GM12878 (cell line): ENCODE measurements around the gene KLF6. TPM values are rescaled to one million over a fixed set of nuclear protein-coding genes. Genes with fewer than 3 reads are reported as not detected.

Experiments
- ATAC-seq: fragments of 200-7000 bp; cut with Tn5 transposase; 3 replicates; pipeline ENCODE4 v1.9.1; 2020; ENCODE audit warnings: mild to moderate bottlenecking, moderate library complexity
- BruUV-seq: library from RNA; stranded (reverse); fragments of 400-500 nt; replicated peaks from 2 replicates; lab custom pipeline; 2021; lab: Mats Ljungman, UMichigan
- CTCF ChIA-PET: fragments of 300-600 bp; sonication (Branson Sonifier 250); formaldehyde crosslinking; extraction: SDS; loops from one replicate; lab custom pipeline; 2021; ENCODE audit warnings: inconsistent platforms; lab: Yijun Ruan, JAX
- POLR2A ChIA-PET: fragments of 350-600 bp; formaldehyde crosslinking; extraction: SDS; loops from one replicate; lab custom pipeline; 2021; ENCODE audit warnings: inconsistent platforms; lab: Charles Lee
- RAD21 ChIA-PET: fragments of 300-600 bp; sonication (Branson Sonifier 250); formaldehyde crosslinking; loops from one replicate; lab custom pipeline; 2023; ENCODE audit warnings: antibody characterized with exemption; ENCODE audit not compliant: unreplicated experiment; lab: Charles Lee
- SMC1A ChIA-PET: fragments of 300-600 bp; sonication (Branson Sonifier 250); formaldehyde crosslinking; loops from one replicate; lab custom pipeline; 2023; ENCODE audit not compliant: unreplicated experiment, uncharacterized antibody; lab: Charles Lee
- DNase-seq: peaks from one replicate; pipeline ENCODE4 v3.0.0-alpha.2; 2011; ENCODE audit warnings: low read depth, low spot score
- FAIRE-seq: peaks from 3 replicates; lab custom pipeline; 2011; peaks lifted over from hg19 to GRCh38; lab: Jason Lieb, UNC
- H2AFZ ChIP-seq: 2 replicates; pipeline ENCODE4 v1.6.0; 2011; ENCODE audit warnings: low read depth, low read length, control low read depth; ENCODE audit not compliant: control insufficient read depth
- H3K27ac ChIP-seq: 2 replicates; pipeline ENCODE4 v1.5.1; 2011; ENCODE audit warnings: control low read depth; ENCODE audit not compliant: control insufficient read depth, insufficient read depth
- H3K27me3 ChIP-seq, 2 experiments: replicated peaks in 1 of 2; 2 replicates each; pipeline versions ENCODE4 v1.6.0 to v1.6.1; 2011; ENCODE audit warnings: low read length in 1 of 2; ENCODE audit not compliant: control insufficient read depth in 2 of 2, insufficient read depth in 2 of 2
- H3K36me3 ChIP-seq, 2 experiments: 2 replicates each; pipeline ENCODE4 v1.5.1; 2011; ENCODE audit warnings: low read length in 1 of 2; ENCODE audit not compliant: control insufficient read depth in 2 of 2, insufficient read depth in 2 of 2
- H3K4me1 ChIP-seq: 2 replicates; pipeline ENCODE4 v1.6.1; 2011; ENCODE audit warnings: mild to moderate bottlenecking, low read length, moderate library complexity, mixed read lengths; ENCODE audit not compliant: control insufficient read depth, insufficient read depth
- H3K4me2 ChIP-seq: 2 replicates; pipeline ENCODE4 v1.6.0; 2011; ENCODE audit warnings: control low read depth; ENCODE audit not compliant: control insufficient read depth, insufficient read depth
- H3K4me3 ChIP-seq: fragments of 200-600 bp; sonication (generic); 2 replicates; pipeline ENCODE4 v1.5.1; 2016
- H3K79me2 ChIP-seq: 2 replicates; pipeline ENCODE4 v1.6.0; 2011; ENCODE audit warnings: low read length; ENCODE audit not compliant: control insufficient read depth, insufficient read depth
- H3K9ac ChIP-seq: 2 replicates; pipeline ENCODE4 v1.8.0; 2011; ENCODE audit warnings: low read length, control low read depth, mixed read lengths; ENCODE audit not compliant: control insufficient read depth, insufficient read depth
- H3K9me3 ChIP-seq: replicated peaks from 3 replicates; pipeline ENCODE4 v1.5.1; 2011; ENCODE audit warnings: mild to moderate bottlenecking, low read length; ENCODE audit not compliant: control insufficient read depth, insufficient read depth
- H4K20me1 ChIP-seq: 2 replicates; pipeline ENCODE4 v1.6.0; 2011; ENCODE audit not compliant: control insufficient read depth, insufficient read depth
- ASH2L ChIP-seq: fragments of 300-600, 200-600 bp; sonication (generic); IDR thresholded peaks from 2 replicates; pipeline ENCODE4 v1.6.1; 2017; ENCODE audit warnings: low read depth, mild to moderate bottlenecking, borderline replicate concordance
- CREB1 ChIP-seq: IDR thresholded peaks from 2 replicates; pipeline ENCODE4 v1.6.1; 2012; ENCODE audit warnings: low read depth, mild to moderate bottlenecking, inconsistent platforms
- E2F8 ChIP-seq: fragments of 450-650 bp; IDR thresholded peaks from 2 replicates; pipeline ENCODE4 v1.6.1; 2018; ENCODE audit warnings: mild to moderate bottlenecking, low read depth, moderate library complexity; ENCODE audit not compliant: partially characterized antibody
- HCFC1 ChIP-seq: fragments of 150-350 bp; IDR thresholded peaks from 2 replicates; pipeline ENCODE4 v1.6.1; 2014; ENCODE audit warnings: low read length
- MTA3 ChIP-seq: IDR thresholded peaks from 2 replicates; pipeline ENCODE4 v1.6.1; 2012; ENCODE audit warnings: low read length, inconsistent platforms, borderline replicate concordance
- NR2C2 ChIP-seq: IDR thresholded peaks from 2 replicates; pipeline ENCODE4 v1.6.1; 2011; ENCODE audit warnings: borderline replicate concordance, low read depth; ENCODE audit not compliant: control insufficient read depth, insufficient read length
- SMAD1 ChIP-seq: fragments of 450-650 bp; IDR thresholded peaks from 2 replicates; pipeline ENCODE4 v1.6.1; 2018; ENCODE audit warnings: mild to moderate bottlenecking, low read depth; ENCODE audit not compliant: partially characterized antibody
- SPI1 ChIP-seq: IDR thresholded peaks from 2 replicates; pipeline ENCODE4 v1.6.1; 2011; ENCODE audit warnings: low read depth, mild to moderate bottlenecking, low read length, moderate library complexity, borderline replicate concordance; ENCODE audit not compliant: insufficient read depth
- SRF ChIP-seq, 2 experiments: IDR thresholded peaks; 2 replicates each; pipeline ENCODE4 v1.6.1; 2011; ENCODE audit warnings: low read depth in 2 of 2, low read length in 2 of 2, mild to moderate bottlenecking in 1 of 2, moderate library complexity in 1 of 2
- SUPT20H ChIP-seq: IDR thresholded peaks from 2 replicates; pipeline ENCODE4 v1.6.1; 2011; ENCODE audit warnings: low read depth, mild to moderate bottlenecking, low read length, moderate library complexity, borderline replicate concordance; ENCODE audit not compliant: control insufficient read depth
- ZNF687 ChIP-seq: fragments of 450-650 bp; IDR thresholded peaks from 2 replicates; pipeline ENCODE4 v1.6.1; 2017; ENCODE audit warnings: mild to moderate bottlenecking, moderate library complexity
- WGBS: methylation state at CpG from one replicate; pipeline ENCODE4 v1.1.6; 2016; ENCODE audit warnings: low lambda C conversion rate; ENCODE audit not compliant: insufficient replicate concordance, insufficient coverage; ENCODE audit errors: missing lambda C conversion rate; 5-methylcytosine and 5-hydroxymethylcytosine counted together
- in situ Hi-C: fragments of 300-500 bp; cut with MboI; formaldehyde crosslinking; loops from 9 replicates; pipeline ENCODE4 v1.14.3; 2018; ENCODE audit warnings: mixed read lengths
- intact Hi-C: fragments of 100-400 bp; cut with micrococcal nuclease; formaldehyde crosslinking; loops from one replicate; pipeline ENCODE4 v1.14.2; 2022; ENCODE audit not compliant: unreplicated experiment
- polyA plus RNA-seq, 11 experiments: library from polyadenylated mRNA; depleted of rRNA in 4 of 11; unstranded in 6 of 11; stranded (reverse) in 5 of 11; fragments of >200 nt; fragmentation: Nextera tagmentation in 4 of 11; fragmentation: Illumina TruSeq in 1 of 11; extraction: Ambion mirVana in 4 of 11; extraction: Trizol in 1 of 11; gene quantifications; 1 replicate in 1 of 11; 2 replicates in 10 of 11; pipeline versions ENCODE4 v1.2.1 to v1.2.3, GENCODE V29; 2011 to 2016; ENCODE audit warnings: inconsistent platforms in 2 of 11, missing spikeins in 2 of 11, low read depth in 1 of 11
- total RNA-seq, 4 experiments: library from RNA; depleted of rRNA in 3 of 4; stranded (reverse); fragments of >200 nt in 3 of 4; fragmentation: Illumina TruSeq in 1 of 4; extraction: Trizol in 1 of 4; gene quantifications; 2 replicates each; pipeline versions ENCODE4 v1.2.1 to v1.2.3, GENCODE V29; 2013 to 2021
- TF ChIP-seq, protein P1 (sequence below): IDR thresholded peaks from 2 replicates; pipeline ENCODE4 v1.6.1; 2012; ENCODE audit warnings: mild to moderate bottlenecking, low read depth, low read length

Gene KLF6
- total and polyA plus RNA-seq, 10 of the 15 experiments (the other 5 are each of a cell fraction or from before 2014, with no cell fraction given): 7.4 to 54.1 (median 23.5) TPM

DNA sequence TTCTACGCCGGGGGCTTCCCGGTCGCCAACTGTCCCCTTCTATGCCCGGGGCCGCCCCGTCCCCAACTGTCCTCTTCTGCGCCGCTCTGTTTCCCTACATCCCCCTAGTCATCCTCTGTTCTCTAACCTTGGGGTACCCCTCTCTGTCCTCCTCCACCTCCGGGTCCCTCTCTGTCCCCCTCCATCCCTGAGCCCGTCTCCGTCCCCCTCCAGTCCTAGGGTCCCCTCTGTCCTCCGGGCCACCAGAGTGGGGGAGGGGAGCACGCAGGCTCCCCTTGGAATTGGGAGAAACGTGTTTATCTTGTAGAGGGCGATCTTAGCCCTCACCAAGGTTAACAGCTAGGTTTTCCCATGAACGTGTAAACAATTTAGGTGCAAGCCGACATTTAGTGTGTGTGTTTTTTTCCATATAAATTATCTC is 852 bp upstream of the KLF6 start:
- BruUV-seq: no TSS peak
- ChIA-PET POLR2A (interaction anchor here (0.8 to 4.8 kb wide), 20 partner anchors 10 to 228 kb away, joined by 3 to 54 read pairs (median 6); no protein-coding TSS in a partner anchor), SMC1A (interaction anchor here (0.8 to 6.8 kb wide), 12 partner anchors 15 to 116 kb away, joined by 3 to 73 read pairs (median 18); no protein-coding TSS in a partner anchor), CTCF (interaction anchor here (0.7 to 1.5 kb wide), 4 partner anchors 15 to 116 kb away, joined by 3 to 6 read pairs (median 3); no protein-coding TSS in a partner anchor), RAD21 (interaction anchor here (0.6 to 6.3 kb wide), 19 partner anchors 11 to 116 kb away, joined by 3 to 98 read pairs (median 11); no protein-coding TSS in a partner anchor)
- H3K27me3 ChIP-seq: no peaks in the 10 kb centered on the region
- peak overlapping the region; percentile 81 for H3K9ac ChIP-seq
- in situ Hi-C loops (no loop called here), intact Hi-C loops (loop anchor here (1.0 to 10.0 kb wide), 9 partner anchors 20 to 869 kb away; no protein-coding TSS in a partner anchor)
- H3K9me3 ChIP-seq: no peaks in the 10 kb centered on the region; the same call in 2 of the 3 replicates
- DNase-seq: no peak
- H3K36me3 ChIP-seq: peaks cover 8 to 13% of the 10 kb centered on the region in 2 experiments
- no peak; the same call in 2 of the 3 replicates for ATAC-seq
- peak overlapping the region; percentile 78 for H3K4me3 ChIP-seq
- H2AFZ ChIP-seq: no peak overlapping the region; the same call in 1 of the 2 replicates
- WGBS: 2% methylated on average over 10 of the region's 18 CpGs
- no peak for FAIRE-seq
- H3K4me1 ChIP-seq: peaks cover 17% of the 10 kb centered on the region
- H3K79me2 ChIP-seq: peaks cover 45% of the 10 kb centered on the region
- H3K27ac ChIP-seq: peak overlapping the region; percentile 96
- H4K20me1 ChIP-seq: no peaks in the 10 kb centered on the region
- H3K4me2 ChIP-seq: peak overlapping the region; percentile 87
- TF ChIP-seq SPI1: no peak
- no peak for TF ChIP-seq ASH2L
- peak; percentile 90 for TF ChIP-seq SMAD1
- TF ChIP-seq HCFC1: no peak
- TF ChIP-seq ZNF687: no peak; the same call in 1 of the 2 replicates
- TF ChIP-seq, protein P1, sequence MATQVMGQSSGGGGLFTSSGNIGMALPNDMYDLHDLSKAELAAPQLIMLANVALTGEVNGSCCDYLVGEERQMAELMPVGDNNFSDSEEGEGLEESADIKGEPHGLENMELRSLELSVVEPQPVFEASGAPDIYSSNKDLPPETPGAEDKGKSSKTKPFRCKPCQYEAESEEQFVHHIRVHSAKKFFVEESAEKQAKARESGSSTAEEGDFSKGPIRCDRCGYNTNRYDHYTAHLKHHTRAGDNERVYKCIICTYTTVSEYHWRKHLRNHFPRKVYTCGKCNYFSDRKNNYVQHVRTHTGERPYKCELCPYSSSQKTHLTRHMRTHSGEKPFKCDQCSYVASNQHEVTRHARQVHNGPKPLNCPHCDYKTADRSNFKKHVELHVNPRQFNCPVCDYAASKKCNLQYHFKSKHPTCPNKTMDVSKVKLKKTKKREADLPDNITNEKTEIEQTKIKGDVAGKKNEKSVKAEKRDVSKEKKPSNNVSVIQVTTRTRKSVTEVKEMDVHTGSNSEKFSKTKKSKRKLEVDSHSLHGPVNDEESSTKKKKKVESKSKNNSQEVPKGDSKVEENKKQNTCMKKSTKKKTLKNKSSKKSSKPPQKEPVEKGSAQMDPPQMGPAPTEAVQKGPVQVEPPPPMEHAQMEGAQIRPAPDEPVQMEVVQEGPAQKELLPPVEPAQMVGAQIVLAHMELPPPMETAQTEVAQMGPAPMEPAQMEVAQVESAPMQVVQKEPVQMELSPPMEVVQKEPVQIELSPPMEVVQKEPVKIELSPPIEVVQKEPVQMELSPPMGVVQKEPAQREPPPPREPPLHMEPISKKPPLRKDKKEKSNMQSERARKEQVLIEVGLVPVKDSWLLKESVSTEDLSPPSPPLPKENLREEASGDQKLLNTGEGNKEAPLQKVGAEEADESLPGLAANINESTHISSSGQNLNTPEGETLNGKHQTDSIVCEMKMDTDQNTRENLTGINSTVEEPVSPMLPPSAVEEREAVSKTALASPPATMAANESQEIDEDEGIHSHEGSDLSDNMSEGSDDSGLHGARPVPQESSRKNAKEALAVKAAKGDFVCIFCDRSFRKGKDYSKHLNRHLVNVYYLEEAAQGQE: no peak
- TF ChIP-seq NR2C2: no peak
- no peak for TF ChIP-seq E2F8
- no peak for TF ChIP-seq SUPT20H
- peak; percentile 67; the same call in 1 of the 2 replicates for TF ChIP-seq MTA3
- TF ChIP-seq CREB1: no peak
- TF ChIP-seq SRF (IDR thresholded peaks at IDR 0.05; ENCODE audit: low read depth in 2 of 2, low read length in 2 of 2): no peak
